ENCODE results near the gene AJAP1.

The AJAP1 gene

DNA sequence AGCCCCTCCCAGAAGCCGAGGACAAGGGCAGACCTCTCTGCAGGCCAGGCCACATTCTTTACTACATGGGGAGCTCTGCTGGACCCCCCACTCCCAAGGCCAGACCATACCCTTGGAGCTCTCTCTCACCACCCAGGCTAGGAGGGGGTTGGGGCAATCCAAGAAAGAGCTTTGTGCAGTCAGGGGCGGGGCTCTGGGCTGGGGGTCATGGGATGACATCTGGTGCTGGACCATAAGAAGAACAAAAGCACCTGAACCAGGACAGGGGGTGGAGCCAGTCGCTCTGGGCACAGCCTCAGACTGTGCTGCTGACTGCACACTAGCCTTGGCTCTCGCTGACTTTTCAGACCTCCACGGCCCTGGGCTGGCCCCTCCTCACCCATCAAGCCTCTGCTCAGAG lies 23.1 kb upstream of the AJAP1 start:
- no peak for DNase-seq (ENCODE audit: low spot score)

DNA sequence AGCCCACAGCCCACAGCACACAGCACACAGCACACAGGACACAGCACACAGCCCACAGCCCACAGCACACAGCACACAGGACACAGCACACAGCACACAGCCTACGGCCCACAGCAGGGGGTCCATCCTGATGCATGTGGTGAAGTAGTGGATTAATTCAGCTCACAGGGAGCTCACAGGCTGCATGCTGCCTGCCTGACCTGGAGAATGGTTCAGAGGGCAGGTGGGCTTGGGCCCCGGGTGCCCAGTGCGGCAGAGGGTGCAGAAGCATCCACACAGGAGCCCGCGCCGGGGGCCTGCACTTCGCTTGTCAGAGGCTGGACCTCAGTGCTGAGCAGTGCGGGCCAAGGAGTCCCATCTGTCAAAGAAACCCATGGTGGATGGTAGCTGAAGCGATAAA lies 21.1 kb upstream of the AJAP1 start:
- DNase-seq (ENCODE audit: low spot score) = no peak

DNA sequence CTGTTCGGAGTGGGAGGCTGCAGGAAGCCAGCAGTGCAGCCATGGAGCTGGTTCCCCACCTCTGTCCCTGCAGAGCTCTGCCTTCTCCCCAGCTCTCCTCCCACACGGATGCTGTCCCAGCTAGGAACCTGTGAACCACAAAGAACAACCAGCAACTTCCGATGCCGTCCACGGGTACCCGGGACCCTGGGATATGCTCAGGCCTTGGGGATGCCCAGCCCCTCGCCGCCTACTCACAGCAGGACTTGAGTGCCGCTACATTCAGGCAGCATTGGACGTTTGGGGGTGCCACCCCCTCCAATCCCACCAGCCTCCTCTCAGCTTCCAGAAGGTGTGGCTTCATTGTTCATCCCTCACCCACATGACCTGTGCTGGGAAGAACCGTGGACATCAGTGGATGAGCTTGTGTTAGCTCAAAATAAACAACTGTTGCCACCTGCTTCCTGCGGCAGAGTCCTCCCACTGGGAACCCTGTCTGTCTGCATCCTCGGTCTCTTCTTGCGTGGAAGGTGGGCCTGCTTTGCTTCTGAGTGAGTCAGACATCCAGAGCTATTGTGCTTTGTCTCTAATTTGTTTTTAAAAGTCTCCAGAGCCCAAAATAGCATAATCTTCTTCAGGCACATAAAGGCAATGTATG lies 20.1 kb upstream of the AJAP1 start:
- no peak for DNase-seq (ENCODE audit: low spot score)

DNA sequence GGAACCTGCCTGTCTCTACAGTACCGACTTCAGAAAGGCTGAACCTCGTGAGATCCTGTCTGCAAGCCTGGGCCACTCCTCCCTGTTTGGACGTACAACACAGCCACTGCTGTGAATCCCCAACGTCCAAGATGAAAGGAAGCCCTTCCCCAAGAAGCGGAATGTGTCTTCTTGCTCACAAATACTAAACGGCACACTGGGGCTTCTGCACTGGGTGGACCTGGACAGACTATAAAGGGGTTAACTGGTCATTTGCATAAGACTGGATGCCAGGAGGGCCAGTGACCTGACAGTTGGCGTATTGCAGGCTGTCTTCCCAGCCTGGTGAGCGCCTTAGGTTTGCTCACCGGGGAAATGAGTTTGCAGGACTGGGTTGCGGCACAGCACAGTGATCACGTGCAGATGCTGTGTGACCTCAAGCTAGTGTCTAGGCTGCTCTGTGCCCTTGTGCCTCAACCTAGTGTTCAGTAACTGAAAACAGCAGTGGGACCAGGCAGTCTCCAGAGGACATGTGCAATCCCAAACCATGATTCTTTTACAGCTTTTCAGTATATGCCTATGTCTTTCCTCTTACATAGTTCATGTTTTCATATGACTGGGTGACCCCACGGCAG lies 19.5 kb upstream of the AJAP1 start:
- no peak for DNase-seq (ENCODE audit: low spot score)

DNA sequence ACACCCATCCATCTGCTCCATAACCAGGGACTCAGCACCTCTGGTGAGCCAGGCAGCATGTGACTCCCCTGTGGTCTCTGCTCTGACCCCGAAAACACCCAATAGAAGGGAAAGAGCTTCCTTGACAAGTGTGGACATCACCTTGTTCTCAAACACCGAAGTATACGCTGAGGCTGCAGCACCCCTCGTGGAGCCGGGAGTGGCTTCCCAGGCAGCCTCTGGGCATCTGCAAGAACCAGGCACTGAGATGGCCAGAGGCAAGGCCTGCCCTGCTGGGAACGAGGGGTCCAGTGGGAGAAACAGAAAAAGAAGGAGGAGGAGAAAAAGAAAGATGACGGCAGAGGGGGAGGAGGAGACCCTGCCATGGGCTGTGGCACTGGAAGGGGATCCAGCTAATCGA lies 18.2 kb upstream of the AJAP1 start:
- DNase-seq (ENCODE audit: low spot score) = no peak

DNA sequence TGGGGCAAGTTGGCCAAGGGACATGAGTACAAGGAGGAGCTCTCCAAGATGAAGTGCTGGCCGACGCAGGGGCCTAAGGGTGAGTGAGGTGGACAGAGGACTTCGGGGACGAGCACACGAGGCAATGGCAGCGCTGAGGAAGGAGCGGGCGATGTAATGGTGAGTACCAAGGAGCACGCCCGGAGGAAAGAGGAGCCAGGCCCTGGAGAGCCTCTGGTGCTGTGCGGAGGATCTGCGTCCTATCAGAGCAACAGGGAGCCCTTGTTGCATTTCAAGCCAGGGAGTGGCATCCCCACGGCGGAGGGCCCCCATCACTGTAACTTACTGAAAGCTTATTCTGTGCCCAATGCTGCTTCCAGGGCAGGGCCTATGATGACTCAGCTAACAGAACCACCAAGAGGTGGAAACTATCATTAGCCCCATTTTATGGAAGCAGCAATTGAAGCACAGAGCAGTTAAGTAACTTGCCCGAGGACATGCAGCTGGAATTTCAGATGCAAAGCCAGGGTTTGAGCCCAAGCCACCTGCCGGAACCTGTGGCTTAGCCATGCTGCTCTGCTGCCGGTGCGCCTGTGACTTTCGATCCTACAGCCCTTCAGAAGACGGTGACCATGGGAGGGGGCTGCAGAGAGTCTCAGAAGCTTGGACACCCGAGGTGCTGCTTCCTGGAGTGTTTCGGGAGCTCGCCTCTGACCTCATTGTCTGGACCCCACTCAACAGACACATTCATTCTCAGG lies 17.6 kb upstream of the AJAP1 start:
- no peak for DNase-seq (ENCODE audit: low spot score)

DNA sequence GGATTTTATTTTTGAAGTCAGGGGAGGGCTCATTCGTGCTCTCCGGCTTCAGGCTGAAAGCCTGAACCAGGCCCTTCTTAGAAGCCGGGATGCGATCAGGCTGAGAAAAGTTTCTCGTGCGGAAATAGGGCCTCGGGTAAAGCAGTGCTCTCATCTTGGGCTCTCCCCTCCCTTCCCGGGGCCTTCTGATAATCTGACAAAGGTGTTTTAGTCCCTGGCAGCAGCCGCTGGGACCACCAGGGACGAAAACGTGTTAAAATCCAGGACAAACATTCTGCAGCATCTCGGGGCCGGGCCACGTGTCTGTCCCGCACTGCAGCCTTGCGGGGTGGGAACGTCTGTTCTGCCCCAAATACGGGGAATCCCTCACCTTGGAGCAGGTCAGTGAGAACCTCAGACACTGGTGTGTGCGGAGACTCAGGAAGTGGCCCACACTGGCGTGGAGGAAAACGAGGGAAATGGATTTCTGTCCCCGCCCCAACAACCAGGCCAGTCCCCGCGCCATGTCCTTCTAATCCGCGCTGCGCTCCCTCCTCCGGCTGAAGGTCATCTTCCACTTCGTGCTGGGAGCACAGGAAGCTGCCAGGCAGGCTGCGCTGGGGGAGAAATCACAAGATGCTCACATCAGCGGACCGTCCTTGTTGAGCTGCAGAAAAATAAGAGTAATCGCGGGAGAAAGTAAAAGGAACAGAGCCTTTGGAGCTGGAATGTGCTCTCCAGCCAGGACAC lies 16.6 kb upstream of the AJAP1 start:
- no peak for DNase-seq (ENCODE audit: low spot score)

DNA sequence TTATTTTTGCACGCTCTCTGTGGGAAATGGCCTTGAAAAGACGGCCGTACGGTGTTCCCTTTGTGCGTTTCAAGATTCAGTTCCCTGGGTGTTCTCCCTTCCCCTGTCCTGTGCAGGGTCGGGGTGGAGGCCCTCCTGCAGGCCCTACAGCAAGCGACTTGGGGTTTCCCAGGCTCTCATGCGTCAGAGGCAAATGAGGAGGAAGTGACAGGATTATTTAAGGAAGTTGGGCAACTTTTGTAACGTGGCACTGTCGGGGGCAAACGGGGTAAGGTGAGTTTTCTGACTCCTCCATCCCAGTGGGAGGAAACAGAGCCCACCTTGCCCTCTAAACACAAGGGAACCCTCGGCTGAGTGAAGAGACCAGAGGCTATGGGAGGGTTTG lies 16.1 kb upstream of the AJAP1 start:
- no peak for DNase-seq (ENCODE audit: low spot score)

DNA sequence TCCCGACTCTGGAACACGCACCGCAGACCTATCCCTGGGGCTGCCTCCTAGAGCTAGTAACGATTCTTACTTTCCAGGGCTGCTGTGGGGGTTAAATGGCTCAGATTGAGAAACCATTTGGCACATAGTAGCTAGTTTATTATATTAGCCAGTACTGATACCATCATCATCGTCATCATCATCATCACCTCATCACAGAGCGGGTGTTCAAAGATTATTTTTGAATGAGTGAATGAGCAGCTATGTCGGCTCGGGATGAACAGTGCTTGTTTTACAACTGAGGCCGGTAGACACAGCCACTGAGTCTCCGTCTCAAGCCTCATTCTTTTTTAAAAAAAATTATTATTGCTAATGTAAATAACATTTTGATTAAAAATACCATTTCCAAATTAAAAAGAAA lies 13.5 kb upstream of the AJAP1 start:
- DNase-seq (ENCODE audit: low spot score) = no peak

DNA sequence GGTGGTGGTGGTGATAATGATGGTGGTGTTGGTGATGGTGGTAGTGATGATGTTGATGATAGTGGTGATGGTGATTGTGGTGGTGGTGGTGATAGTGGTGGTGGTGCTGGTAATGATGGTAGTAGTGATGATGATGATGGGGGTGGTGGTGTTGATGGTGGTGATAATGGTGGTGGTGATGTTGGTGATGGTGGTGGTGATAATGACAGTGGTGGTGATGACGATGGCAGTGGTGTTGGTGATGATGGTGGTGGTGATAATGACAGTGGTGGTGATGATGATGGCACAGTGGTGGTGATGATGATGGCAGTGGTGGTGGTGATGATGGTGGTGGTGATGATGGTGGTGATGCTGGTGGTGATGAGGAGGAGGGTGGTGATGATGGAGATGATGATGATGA lies 7.0 kb upstream of the AJAP1 start:
- DNase-seq (ENCODE audit: low spot score) = no peak

DNA sequence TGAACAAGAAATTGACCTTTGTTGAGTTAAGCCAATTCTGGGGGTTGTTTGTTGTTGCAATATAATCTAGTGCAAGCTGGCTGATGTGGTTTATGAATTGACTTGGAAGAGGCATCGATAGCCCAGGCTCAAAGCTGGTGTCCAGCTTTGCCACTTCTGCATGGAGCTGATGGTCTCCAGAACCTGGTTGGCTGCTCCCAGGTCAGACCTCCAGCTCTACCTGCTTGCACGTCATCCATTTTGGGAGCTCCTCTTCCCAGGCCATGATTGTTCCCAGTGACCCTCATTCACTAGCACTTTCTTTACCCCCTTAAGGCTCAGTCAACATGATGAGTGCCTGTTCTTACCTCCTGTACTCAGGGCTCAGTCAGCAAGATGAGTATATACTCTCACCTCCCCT lies 5.8 kb upstream of the AJAP1 start:
- no peak for DNase-seq (ENCODE audit: low spot score)

DNA sequence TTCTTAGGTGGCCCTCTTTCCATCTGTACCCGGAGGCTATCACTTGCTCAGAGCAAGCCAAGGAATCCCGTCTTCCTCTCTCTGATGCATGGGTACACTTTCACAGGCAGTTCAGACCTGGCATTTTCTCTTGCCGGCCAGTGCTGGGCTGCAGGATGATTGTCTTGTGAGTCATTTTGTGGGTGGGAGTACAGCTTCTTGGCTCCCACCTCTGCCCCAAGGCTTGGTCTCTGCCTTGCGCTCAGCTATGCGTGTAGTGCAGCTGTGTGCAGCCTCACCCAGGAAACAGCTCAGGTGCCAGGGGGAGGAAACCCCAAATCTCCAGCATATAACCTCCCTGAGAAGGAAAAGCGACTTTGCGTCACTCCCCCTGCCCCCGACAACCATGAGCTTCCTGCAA lies 3.9 kb upstream of the AJAP1 start:
- DNase-seq (ENCODE audit: low spot score) = peak; percentile 49

DNA sequence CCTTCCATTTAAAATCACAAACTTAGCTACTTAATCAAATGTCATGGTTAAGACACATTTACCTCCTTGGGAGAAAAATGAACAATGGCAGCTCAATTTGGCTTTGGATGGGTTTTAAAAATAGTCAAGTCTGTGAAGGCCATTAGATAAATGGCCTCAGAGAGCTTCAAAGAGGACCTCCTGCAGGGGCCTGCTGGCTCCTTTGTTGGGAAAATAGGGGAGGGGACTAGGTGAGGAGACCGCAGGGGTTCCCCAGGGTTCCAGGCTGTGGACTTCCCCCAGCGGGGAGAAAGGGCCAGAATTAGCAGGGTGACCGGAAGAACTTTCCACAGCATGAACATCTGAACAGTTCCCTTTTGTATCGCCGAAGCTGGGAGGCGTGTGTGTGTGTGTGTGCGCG lies 3.4 kb upstream of the AJAP1 start:
- no peak for DNase-seq (ENCODE audit: low spot score)

DNA sequence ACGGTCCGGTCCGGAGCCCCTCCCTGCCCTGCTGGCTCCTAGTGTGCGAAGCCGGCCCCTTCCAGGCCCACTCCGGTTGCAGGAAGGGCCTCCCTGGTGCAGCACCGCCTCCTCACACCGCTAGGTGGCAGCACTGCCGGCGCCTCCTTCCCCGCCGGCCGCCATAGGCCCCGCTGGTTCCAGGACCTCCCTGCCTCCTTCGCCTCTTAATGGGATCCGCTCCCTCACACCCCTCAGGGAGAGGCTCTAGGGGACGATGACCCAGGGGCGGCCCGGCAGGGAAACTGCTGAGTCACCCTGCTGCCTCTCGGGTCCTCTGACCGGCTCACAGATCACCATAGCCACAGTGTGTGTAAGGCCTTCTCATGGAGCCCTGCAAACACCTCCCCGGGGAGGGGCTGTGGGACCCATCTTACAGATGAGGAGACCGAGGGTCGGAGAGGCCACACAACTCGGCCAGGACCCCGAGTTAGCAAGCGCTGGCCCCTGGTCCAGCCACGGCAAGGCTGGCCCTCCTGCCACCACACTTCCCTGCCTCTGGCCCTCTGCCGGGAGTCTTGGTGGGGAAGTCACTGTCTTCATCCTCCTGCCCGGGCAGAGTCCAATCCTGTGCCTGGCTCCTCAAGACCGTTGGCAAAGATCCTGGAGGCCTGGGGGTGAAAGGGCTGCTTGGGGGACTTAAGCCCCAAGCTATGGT lies 1.6 kb upstream of the AJAP1 start:
- DNase-seq (ENCODE audit: low spot score) = peak; percentile 33

DNA sequence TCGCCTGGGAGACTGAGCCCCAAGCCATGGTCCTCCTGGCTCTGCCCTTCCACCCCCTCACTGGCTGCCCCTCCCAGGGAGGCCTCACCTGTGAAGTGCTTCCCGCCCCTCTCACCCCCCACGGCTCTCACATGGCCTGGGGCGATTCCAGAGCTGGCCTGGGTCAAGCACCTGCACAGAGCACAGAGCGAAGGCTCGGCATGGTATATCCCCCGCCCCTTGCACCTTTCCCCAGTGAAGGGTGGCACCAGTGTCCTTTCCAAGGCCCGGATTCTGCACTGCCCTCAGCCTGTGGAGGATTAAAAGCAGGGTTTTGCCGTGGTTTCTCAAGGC lies 1.1 kb upstream of the AJAP1 start:
- DNase-seq (ENCODE audit: low spot score) = no peak

DNA sequence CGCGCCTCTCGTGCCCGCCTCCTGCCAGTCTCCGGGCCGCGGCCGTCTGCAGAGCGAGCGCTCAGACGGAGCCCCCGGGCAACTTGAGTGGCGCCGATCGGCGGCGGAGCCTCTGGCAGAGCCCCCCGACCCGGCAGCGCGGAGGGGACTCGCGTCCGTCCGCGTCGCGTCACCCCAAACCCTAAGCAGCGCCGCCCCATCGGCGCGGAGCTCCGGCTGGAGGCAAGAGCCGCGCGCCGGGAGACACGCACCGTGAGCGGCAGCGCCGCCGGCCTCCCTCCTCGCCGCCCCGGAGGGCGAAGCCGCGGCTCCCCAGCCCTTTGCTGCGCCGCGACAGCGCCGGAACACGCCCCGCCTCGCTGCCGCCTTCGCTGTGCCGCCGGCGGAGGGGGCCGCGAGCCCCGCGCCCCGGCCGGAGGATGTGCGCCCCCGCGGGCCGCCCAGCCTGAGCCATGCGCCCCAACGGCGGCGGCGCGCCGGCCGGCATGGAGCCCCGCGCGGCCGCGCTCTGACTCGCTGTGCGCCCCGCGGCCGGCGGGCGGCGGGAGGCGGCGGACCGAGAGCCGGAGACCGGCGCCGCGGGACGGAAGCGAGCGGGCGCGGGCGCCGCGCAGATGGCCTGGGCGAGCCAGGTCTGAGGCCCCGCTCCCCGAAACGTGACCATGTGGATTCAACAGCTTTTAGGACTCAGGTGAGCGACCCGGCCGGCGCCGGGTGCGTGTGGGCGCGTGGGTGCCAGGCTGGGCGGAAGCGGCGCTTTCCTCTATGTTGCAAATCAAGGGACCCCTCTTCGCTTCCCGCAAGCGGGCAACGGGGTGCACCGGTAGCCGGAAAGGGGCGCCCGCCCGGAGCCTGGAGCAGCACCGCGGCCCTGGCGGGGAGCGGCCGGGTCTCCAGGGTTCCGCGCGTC lies 610 bp downstream of the AJAP1 start:
- no peak for DNase-seq (ENCODE audit: low spot score)

DNA sequence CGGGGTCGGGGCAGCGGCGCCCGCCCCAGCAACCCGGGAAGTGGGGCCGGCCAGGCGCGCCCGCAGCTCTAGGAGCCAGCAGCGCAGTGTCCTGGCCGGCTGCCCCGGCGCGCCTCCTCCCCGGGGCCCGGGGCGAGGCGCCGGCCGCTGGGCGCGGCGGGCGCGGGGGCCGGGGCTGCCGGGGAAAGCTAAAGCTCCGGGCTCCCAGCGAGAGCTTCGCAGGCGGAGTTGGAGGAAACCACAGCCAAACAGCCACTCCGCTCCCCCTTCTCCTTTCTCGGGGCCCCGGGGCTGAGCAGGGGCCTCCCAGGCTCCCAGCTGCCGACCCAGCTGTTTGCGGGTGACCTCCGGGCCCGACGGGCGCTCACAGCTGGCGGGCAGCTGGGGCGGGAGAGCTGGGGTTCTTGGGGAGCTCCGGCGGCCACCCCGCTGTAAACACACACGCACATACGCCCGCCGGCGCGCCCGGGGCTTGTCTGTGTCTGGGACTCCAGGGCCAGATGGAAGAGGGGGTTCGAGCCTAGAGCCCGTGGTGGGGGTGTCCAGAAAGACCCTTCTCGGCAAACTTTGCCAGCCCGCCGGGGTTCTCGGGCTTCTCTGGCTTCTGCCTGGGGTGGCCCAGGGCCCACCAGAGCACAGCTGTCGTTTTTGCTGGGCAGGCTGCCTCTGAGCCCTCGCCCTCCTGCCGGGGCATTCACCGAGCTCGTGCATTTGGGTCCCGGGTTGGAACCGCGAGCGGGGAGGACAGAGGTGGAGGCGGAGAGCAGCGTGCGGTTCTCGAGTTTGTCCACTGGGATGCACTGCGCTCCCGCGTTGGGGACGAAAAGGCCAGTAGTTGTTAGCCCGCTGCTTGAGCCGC lies 1.5 kb downstream of the AJAP1 start:
- DNase-seq (ENCODE audit: low spot score) = peak; percentile 67

DNA sequence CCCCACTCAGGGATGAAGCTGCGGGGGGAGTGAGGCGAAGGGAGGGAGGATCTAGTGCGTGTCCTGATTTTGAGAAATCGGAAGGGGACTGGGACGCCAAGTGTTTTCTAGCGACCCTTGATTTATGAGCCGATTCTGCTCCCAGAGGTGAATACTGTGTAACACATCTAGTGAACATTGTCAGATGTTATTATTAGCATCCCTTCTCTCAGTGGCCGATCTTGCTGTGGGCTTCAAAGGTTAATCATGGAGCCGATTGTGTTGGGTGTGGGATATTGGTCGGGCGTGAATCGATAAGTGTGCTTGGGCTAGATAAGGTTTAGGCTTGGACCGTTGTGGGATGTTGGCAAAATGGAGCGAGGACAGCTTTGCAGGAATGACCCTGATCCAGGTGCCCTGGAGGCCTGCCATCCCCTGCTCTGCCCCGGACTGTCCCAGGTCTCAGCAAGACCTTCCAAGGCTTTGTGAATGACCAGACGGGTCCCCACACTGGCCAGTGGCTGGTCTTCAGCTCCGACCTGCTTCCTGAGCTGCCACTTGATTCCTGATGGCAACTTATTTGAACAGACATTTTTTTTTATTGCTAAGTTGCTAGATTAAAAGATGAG lies 2.2 kb downstream of the AJAP1 start:
- DNase-seq (ENCODE audit: low spot score) = no peak

DNA sequence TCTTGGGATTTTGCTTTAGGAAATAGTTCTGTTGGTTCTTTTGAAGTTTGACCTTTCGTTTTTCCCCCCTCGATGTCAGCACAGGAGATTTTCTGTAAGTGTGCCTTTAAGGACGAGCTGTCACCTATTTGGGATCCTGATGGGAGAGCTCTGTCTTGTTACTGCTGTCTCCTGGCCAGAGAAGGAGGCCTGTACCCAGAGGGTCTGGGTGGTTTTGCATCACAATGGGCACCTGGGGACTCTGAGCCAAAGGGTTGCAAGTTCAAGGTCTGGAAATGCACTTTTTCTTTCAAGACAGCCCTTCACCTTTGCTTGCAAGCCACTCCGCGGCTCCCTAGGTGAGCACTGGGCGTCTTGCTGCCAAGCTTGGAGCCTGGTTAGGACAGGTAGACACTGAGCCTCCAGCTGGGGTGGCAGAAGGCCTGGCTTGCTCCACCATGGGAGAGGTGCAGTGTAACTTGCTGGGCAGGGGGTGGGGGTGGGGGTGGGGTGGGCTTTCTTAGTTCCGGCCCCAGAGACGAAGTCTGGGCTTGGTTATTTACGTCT lies 2.9 kb downstream of the AJAP1 start:
- DNase-seq (ENCODE audit: low spot score) = no peak
